Measurements from ENCODE around the gene PVRIG.
"Not testable (repeated sequence)": the region's sequence is repeated elsewhere in the genome, so short reads cannot be mapped to it uniquely, and the experiment has no call there.

The PVRIG gene

DNA sequence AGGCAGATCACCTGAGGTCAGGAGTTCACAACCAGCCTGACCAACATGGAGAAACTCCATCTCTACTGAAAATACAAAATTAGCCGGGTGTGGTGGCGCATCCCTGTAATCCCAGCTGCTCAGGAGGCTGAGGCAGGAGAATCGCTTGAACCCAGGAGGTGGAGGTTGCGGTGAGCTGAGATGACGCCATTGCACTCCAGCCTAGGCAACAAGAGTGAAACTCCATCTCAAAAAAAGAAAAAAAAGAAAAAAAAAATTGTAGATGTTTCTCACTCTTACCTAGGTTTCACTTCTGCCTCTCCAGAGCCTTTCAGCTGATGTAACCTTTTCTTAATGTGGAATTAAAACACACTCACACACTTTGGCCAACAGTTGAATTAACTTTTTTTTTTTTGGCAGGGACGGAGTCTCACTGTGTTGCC is 23.8 kb upstream of the PVRIG start:
- not testable (repeated sequence) for DNase-seq

DNA sequence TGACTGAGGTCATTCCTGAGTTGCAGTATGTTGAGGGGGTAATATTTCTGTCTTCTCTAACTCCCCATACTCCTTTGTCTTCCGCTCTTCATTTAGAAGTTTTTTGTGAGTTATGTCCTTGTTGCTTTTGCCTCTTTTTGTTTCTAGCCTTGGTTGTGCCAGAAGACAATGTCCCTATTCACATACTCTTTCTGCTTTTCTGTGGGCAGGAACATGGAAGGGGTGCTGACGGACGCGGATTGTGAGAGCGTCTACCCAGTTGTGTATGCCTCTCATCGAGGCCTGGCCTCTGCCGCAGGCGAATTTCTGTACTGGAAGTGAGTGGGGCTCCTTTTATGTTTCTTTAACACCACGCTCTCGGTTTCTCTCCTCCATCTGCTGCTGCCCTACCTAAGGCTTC is 21.5 kb upstream of the PVRIG start:
- no peak for DNase-seq

DNA sequence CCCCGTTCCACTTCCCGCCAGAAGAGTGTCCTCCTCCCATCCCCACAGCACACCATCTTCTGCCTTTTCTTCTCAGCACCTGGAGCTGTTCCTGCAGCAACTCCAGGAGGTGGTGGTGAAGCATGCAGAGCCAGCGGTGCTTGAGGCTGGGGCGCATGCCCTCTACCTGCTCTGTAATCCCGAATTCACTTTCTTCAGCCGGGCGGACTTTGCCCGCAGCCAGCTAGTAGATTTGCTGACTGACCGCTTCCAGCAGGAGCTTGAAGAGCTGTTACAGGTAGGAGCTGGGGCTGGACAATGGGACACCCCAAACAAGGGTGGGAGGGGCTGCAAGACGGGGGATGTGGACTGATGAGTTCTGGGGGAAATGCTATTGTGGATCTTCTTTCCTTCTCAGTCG is 19.1 kb upstream of the PVRIG start:
- no peak for DNase-seq

DNA sequence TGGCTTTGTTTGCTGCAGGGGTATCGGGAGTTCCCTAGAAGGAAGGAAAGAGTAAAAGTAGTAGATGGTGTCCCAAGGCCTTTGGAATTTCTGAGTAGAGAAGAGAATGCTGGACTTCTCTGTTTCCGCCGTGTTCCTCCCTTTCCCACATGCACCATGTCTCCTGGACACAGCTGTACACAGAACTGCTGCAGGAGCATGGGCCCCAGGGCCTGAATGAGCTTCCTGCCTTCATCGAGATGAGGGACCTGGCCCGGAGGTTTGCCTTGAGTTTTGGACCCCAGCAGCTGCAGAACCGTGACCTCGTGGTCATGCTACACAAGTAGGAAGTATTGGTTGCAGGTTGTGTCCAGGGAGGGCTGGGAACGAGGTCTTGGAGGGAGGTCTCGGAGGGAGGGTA is 15.3 kb upstream of the PVRIG start:
- DNase-seq: no peak

DNA sequence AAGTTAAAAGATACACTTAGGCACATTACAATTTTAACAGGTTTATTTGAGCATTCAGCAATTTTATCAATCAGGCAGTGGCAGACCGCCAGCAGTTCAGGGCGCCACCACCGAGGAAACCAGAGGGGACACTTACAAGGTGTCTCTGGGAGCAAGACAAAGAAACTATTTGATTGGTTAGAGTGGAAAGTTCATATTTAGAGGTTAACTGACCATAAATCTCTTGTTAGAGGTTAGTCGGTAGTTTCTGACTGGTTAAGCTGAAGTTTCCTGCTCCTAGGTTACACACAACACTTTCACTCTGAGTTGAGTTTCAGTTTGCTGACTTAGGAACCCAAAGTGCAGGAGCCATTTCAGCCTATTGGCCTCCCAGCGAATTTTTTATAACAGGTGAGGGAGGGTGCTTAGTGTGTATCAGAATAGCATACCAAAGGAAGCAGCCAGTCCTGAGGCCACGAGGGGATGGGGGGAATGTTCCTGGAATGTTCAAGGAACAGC is 10.8 kb upstream of the PVRIG start:
- no peak for DNase-seq

DNA sequence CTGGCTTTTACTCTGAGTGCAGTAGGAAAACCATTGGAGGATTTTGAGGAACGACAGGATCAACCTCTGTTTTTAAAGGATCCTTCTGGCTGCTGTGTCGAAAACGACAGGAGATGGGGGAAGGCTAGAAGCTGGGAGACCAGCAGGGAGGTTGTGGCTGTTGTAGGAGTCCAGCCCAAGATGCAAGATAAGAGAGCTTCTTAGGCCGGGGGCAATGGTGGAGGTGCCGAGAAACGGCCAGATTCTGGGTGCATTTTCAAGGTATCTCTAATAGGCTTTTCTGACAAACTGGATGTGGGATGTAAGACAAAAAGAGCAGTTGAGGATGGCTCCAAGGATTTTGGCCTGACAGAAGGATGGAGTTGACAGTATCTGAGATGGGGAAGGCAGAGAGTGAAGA is 10.3 kb upstream of the PVRIG start:
- no peak for DNase-seq

DNA sequence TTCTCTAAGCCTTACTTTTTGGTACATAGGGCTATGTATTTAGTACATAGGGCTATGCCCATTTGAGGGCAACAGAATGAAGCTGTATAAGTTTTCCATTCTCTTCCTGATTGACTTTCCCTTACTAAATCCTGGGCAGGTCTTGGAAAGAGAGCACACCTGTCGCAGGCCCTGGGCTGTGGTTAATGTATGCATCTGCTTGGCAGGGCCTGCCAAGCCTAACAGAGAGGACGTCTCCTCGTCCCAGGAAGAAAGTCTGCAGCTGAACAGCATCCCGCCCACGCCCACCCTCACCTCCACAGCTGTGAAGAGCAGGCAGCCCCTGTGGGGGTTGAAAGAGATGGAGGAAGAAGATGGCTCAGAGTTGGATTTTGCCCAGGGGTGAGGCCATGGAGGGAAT is 8.9 kb upstream of the PVRIG start:
- no peak for DNase-seq

DNA sequence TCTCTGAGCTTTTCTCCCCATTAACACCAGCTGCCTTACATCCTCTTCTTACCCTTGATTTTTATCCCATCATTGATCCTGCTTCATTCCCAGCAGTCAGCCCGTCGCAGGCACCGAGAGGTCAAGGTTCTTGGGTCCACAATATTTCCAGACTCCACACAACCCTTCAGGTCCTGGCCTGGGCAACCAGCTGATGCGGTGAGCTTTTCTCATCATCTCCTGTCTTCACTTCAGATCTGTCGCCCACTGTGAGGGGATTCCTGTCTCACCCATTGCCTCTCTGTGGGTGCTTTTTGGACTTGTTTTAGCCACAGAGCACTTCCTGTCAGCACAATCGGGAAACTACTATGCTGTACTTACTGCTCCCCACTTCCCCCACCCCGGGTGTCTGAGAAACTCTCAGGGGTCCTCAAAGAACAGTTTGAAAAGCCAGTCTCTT is 8.4 kb upstream of the PVRIG start:
- DNase-seq: no peak

DNA sequence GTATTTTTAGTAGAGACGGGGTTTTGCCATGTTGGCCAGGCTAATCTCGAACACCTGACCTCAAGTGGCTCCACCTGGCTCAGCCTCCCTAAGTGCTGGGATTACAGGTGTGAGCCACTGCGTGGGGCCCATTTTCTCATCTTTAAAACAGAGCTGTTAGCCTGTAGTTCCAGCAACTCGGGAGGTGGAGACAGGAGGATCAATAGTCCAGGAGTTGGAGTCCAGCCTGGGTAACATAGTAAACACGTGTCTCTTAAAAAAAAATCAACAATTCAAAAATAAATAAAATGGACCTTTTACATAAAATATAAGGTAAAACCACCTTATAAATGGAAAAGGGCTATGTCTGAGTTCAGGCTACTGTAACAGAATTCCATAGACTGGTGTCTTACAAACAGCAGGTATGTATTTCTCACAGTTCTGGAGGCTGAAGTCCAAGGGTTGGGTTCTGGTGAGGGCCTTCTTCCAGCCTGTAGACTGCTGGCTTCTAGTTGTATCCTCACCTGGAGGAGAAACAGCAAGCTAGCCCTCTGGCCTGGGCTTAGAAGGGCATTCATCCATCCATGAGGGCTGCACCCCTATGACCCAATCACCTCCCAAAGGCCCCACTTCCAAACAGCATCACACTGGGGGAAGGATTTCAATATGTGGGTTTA is 7.0 kb upstream of the PVRIG start:
- no peak for DNase-seq

DNA sequence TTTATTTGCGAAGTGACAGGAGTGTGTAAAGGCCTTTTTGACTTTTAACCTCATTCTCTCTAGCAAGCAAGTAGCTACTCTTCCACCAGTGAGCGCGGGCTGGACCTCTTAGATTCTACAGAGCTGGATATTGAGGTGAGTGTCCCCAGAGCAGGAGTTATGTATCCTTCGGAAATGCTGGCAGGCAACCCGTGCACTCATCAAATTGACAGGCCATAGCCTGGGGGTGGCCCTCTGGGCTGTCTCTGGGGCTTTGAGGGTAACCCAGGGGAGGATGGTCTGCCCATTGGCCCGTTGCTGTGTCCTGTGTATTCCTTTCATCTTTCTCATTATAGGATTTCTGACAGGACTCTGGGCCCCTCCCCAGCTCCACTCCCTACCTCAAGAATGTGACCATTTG is 6.1 kb upstream of the PVRIG start:
- DNase-seq: no peak

DNA sequence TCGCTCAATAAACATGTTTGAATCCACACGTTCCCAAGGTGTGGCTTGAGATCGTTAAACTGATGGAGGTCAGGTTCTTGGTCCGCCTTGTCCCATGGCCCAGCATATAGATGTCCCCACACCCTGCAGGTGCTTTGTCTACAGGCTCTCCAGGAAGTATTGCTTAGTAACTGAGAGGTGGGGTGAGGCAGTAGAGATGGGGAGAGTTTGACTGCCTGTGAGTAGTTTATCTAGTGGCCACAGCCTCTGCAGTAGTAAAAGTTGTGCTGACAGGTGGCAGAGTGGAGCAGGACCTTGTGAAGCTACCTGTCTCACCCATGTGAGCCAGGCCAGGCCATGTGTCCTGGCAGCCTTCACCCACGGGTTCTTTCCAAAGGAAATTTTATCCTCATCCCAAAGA is 5.4 kb upstream of the PVRIG start:
- not testable (repeated sequence) for DNase-seq

DNA sequence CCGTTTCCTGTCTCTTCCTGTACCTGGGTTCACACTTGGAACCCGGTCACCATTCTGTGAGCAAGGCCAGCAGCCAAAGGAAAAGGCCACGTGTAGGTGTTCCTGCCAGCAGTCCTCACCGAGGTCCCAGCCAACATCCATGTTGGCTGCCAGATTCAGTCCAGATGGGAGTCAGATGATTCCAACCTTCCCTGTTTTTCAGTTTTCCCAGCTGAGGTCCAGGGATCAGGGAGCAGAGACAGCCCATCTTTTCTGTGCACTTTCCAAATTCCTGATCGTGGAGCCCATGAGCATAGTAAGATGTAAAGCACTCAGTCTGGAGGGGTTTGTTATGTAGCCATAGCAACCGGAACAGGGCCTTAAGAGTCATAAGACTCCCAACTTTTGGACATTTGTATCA is 3.9 kb upstream of the PVRIG start:
- DNase-seq: no peak

DNA sequence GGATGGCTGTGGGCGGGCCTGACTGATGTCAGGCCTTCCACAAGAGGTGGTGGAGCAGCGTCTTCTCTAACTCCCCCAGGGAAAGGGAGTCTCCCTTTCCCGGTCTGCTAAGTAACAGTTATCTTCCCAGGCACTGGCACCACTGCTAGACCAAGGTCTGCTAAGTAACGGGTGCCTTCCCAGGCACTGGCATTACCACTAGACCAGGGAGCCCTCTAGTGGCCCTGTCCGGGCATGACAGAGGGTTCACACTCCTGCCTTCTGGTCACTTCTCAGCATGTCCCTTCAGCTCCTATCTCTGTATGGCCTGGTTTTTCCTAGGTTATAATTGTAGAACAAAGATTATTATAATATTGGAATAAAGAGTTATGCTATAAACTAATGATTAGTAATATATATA is 1.8 kb upstream of the PVRIG start:
- DNase-seq: not testable (repeated sequence)

DNA sequence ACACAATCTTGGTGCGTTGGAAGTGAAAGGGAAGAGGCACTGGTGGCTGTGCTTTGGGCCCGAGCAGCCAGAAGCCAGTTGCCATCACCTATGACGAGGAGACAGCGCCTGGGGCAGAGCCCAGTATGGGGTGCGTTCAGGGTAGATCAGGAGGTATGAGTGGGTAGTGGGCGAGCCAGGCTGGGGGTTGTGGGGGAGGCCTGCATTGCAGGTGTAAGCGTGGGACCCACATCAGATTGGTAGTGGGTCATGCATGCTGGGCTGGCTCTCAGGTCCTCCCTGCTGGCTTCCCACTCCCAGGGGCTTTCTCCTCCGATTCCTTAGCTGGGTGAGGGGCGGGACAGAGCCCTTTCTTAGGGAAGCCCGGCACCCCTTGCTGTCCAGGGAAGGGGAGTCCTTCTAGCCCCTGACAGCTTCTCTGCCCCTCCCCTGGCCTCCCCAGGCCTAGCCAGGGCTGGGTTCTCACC is 445 bp upstream of the PVRIG start:
- DNase-seq: no peak

DNA sequence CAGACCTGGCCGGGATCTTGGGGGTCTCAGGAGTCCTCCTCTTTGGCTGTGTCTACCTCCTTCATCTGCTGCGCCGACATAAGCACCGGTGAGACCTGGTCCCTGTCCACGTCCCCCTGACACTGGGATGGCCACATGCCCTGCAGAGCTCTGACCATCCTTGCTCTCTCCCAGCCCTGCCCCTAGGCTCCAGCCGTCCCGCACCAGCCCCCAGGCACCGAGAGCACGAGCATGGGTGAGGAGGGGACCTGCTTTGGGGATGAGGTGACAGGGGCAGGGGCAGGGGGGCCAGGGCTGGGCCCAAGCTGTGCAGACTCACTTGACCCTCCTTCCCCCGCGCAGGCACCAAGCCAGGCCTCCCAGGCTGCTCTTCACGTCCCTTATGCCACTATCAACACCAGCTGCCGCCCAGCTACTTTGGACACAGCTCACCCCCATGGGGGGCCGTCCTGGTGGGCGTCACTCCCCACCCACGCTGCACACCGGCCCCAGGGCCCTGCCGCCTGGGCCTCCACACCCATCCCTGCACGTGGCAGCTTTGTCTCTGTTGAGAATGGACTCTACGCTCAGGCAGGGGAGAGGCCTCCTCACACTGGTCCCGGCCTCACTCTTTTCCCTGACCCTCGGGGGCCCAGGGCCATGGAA is 959 bp downstream of the PVRIG start:
- DNase-seq: no peak

DNA sequence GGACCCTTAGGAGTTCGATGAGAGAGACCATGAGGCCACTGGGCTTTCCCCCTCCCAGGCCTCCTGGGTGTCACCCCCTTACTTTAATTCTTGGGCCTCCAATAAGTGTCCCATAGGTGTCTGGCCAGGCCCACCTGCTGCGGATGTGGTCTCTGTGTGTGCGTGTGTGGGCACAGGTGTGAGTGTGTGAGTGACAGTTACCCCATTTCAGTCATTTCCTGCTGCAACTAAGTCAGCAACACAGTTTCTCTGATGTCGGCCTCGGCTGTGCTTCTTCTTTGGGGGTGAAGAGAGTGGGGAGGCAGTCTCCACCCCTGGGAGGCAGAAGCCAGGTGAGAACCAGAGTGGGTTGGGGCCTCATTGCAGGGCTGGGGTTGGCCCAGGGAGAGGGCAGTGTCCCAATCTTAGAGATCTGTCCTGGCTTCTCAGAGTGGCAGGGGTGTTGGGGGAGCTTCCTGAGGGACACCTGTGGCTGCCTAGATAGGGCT is 1.5 kb downstream of the PVRIG start:
- DNase-seq: no peak

DNA sequence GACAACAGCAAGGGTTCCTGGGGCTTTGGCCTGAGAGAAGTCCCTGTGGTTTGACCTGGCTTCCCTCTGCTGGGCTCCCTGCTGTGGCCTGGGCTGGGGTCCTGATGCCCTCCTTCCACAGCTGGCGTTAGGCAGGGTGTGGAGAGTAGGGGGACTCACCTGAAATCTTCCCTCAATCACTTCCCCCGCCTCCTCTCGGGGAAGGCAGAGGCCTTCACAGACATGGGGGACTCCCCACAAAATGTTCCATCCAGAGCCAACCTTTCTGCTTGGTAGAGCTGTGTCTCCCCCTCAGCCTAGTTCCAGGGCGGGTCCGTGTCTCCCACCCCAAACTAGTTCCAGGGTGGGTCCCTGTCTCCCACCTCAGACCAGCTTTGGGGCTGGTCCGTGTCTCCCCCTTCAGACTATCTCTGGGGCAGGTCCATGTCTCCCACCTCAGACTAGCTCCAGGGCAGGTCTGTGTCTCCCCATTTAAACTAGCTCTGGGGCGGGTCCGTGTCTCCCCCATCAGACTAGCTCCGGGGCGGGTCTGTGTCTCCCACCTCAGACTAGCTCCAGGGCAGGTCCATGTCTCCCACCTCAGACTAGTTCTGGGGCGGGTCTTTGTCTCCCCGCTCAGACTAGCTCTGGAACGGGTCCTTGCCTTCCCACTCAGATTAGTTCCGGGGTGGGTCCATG is 2.2 kb downstream of the PVRIG start:
- no peak for DNase-seq

DNA sequence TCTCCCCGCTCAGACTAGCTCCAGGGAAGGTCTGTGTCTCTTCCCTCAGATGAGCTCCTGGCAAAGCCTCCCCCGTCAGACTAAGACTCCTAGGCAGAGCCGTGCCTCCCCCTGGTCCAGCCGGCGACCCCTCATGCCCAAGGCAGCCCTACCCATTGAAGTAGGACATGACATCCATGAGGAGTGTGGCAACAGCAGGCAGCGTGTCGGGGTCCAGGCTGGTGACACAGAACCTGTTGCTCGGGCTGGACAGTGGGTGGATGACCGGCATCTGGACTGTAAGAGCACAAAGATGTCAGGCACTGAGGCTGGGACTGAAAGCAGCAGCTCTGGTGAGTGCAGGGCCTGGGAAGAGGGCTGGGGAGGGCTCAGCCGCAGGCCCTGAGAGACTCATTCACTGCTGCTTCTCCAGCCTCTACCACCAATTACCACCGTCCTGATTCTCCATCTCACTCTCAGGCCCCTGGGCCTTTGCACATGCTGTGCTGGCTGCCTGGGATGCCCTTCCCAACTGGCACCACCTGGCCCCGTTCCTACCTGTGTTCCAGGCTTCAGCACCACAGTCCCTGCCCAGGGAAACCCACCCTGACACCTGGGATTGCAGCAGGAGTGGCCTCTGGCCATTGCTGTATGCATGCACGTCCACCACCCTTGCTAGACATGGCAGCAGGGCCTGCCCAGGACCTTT is 2.8 kb downstream of the PVRIG start:
- DNase-seq: no peak

DNA sequence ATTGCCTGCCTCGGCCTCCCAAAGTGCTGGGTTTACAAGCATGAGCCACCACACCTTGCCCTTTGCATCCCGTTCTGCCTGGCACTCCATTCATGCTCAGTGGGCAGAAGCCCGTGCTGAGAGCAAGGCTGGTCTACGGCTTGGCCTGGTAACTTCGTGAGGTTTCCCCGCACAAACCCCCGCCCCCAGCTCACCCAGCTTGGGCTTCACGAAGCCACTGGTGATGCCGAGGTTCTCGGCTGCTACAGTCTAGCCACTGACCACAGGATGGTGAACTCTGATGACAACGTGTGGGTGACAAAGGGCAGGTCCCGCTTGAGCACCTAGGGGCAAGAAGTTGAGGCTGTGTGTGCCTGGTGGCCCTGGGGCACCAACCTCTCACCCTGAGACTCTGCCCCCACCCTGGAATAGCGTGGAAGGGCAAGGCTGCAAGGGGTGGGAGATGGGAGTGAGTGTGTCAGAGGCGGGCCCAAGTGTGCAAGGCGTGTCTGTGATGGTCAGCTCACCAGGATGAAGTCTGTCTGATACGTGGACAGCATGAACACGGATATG is 3.7 kb downstream of the PVRIG start:
- DNase-seq: not testable (repeated sequence)

DNA sequence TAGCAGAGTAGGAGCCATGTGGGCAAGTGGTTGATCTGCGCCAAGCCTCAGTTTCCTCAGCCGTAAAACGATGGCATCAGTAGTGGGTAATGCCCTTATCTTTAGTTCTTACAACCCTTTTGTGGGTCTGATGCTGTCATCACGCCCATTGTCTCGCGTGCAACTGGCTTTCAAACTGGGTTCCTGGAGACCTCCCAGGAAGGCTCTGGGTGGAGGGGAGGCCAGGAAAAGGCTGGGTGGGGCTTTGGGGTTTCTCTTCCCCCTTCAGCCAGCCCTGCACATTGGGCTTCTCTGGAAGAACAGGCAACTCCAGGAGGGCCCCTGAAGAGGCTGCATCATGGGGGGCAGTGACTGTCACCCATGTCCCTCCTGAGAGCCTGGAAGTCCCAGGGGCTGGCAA is 5.1 kb downstream of the PVRIG start:
- DNase-seq: not testable (repeated sequence)

DNA sequence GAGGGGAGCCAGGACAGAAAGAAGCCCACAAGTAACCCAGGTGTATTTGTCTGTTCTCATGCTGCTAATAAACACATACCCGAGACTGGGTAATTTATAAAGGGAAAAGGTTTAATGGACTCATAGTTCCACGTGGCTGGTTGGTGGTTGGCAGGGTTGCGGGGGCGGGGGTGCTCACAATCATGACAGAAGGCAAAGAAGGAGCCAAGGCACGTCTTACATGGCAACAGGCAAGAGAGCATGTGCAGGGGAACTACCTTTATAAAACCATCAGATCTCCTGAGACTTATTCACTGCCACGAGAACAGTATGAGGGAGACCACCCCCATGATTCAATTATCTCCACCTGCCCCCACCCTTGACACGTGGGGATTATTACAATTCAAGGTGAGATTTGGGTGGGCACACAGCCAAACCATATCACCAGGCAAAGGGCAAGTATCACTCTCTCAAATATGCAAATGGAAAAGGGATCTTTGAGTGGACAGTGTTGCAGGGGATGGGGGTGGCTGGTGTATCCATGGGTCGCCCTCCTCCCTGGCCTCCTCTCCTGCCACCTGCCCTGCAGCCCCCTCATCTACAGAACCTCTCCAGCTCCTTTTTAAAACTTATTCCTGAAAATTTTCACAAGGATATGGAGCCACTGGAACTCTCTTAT is 15.0 kb downstream of the PVRIG start:
- not testable (repeated sequence) for DNase-seq

DNA sequence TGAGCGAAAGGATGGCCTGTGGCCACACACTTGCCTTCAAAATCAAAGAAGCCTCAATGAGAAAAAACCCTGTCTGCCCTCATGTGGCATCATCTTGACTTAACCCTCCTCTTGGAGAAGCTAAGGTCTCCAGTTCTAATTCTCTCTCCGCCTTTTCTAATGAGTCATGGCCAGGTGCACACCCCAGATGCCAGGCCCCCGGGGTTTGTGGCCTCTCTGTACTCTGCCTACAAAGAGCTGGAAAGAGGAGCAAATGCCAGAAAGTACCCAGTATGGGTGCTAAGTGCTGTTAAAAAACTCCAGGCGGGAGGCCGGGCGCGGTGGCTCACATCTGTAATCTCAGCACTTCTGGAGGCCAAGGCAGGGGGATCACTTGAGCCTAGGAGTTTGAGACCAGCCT is 20.2 kb downstream of the PVRIG start:
- DNase-seq: not testable (repeated sequence)
